Kidney epithelial cell (primary cell): ENCODE measurements around the gene MACROD2. TPM values are rescaled to one million over a fixed set of nuclear protein-coding genes. Genes with fewer than 3 reads are reported as not detected.

Experiments used
- DNase-seq: peaks from one replicate; pipeline ENCODE4 v3.0.0-alpha.2; 2010; ENCODE audit warnings: low read depth
- H3K27me3 ChIP-seq: 2 replicates; pipeline ENCODE4 v1.6.0; 2011; ENCODE audit warnings: low read length; ENCODE audit not compliant: control insufficient read depth, insufficient read depth
- H3K36me3 ChIP-seq: 2 replicates; pipeline ENCODE4 v1.5.1; 2011; ENCODE audit warnings: low read length; ENCODE audit not compliant: control insufficient read depth, insufficient read depth
- H3K4me3 ChIP-seq: 2 replicates; pipeline ENCODE4 v1.5.1; 2011; ENCODE audit warnings: low read depth, mild to moderate bottlenecking, control low read depth, low read length
- total RNA-seq: library from RNA; depleted of rRNA; stranded (reverse); fragments of >200 nt; gene quantifications from 2 replicates; pipeline ENCODE4 v1.2.3, GENCODE V29; 2015
- TF ChIP-seq, protein P1 (sequence below): IDR thresholded peaks from 2 replicates; pipeline ENCODE4 v1.5.1; 2011; ENCODE audit warnings: mild to moderate bottlenecking, moderate library complexity, low read length, control low read depth, inconsistent platforms; ENCODE audit not compliant: insufficient read depth, poor library complexity, severe bottlenecking

The MACROD2 gene
- total RNA-seq, 1 donor from 2014 or later: 0.79 TPM

DNA sequence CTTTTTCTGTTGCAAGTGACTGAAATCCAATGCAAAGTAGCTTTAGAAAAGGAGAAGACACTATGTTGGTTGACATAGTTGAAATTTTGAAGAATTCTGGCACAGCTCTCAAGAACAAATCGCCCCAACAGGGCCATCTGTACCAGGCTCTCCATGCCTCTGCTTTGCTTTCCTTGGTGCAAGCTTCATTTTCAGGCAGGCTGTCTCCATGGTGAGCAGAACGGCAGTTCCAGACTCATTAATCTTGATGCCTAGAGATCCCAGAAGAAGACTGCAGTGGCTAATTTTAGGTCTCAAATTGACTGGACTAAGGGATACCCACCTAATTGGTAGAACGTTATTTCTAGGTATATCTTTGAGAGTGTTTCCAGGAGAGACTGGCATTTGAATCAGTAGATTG lies 1292.8 kb downstream of the MACROD2 start:
- Histone ChIP-seq H3K27me3 (no peaks in the 10 kb centered on the region), H3K36me3 (no peaks in the 10 kb centered on the region), H3K4me3 (no peak overlapping the region)
- TF ChIP-seq, protein P1, sequence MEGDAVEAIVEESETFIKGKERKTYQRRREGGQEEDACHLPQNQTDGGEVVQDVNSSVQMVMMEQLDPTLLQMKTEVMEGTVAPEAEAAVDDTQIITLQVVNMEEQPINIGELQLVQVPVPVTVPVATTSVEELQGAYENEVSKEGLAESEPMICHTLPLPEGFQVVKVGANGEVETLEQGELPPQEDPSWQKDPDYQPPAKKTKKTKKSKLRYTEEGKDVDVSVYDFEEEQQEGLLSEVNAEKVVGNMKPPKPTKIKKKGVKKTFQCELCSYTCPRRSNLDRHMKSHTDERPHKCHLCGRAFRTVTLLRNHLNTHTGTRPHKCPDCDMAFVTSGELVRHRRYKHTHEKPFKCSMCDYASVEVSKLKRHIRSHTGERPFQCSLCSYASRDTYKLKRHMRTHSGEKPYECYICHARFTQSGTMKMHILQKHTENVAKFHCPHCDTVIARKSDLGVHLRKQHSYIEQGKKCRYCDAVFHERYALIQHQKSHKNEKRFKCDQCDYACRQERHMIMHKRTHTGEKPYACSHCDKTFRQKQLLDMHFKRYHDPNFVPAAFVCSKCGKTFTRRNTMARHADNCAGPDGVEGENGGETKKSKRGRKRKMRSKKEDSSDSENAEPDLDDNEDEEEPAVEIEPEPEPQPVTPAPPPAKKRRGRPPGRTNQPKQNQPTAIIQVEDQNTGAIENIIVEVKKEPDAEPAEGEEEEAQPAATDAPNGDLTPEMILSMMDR: no peak
- DNase-seq: no peak

DNA sequence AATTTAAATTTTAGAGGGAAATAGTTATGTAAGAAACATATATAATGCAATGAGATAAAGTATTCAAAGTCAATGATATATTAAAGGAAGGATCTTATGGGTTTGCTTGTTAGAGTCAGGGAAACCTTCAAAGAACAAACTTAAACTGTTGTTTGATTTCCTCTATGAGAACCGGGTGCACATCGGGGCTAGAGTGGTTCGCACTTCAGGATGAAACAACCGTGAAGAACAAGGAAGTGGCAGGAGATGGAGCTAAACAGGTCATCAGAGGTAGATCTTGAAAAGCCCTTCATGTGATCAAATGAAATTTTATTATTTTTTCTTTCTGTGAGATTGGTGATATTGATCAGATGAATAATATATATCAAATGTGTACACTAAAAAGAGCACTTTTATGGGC lies 1294.0 kb downstream of the MACROD2 start:
- Histone ChIP-seq H3K36me3 (no peaks in the 10 kb centered on the region), H3K27me3 (no peaks in the 10 kb centered on the region), H3K4me3 (no peak overlapping the region)
- TF ChIP-seq, protein P1: no peak
- DNase-seq: no peak

DNA sequence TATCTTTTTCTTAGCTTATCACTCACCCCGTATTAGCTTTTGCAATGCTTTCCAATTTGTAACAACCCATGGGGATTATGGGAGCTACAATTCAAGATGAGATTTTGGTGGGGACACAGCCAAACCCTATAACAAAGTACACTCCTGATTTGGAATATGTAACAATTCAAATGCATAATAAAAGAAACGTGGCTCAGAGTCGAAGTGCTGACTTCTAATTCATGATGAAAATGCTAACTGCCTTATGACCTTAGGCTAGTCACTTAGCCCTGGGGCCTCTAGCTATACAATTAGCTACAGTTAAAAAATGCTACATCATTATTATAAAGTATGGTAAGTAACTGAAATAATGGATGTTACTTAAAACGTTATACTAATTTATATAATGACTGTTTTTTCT lies 1297.1 kb downstream of the MACROD2 start:
- no peak overlapping the region for H3K4me3 ChIP-seq
- no peaks in the 10 kb centered on the region for H3K27me3 ChIP-seq
- TF ChIP-seq, protein P1: no peak
- no peak for DNase-seq
- no peaks in the 10 kb centered on the region for H3K36me3 ChIP-seq

DNA sequence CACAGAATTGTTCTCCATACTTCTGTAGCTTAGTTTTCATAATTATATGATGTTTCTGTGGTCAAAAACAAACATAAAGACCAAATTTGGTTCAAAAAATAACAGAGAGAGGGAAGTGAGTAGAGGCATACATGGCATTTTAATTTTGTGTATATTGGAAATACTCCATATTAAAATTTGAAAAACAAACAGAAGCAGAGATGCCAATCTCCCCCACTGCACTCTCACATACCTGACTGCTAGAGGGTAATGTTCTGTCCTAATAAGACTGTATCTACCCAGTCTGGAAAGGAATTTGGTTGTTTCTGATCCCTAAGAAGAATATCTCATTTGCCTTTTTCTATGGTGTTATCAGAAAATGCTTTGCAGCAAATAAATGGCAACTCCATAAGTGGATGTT lies 1301.1 kb downstream of the MACROD2 start:
- Histone ChIP-seq H3K27me3 (no peaks in the 10 kb centered on the region), H3K36me3 (no peaks in the 10 kb centered on the region), H3K4me3 (no peak overlapping the region)
- DNase-seq: no peak
- TF ChIP-seq, protein P1: no peak

DNA sequence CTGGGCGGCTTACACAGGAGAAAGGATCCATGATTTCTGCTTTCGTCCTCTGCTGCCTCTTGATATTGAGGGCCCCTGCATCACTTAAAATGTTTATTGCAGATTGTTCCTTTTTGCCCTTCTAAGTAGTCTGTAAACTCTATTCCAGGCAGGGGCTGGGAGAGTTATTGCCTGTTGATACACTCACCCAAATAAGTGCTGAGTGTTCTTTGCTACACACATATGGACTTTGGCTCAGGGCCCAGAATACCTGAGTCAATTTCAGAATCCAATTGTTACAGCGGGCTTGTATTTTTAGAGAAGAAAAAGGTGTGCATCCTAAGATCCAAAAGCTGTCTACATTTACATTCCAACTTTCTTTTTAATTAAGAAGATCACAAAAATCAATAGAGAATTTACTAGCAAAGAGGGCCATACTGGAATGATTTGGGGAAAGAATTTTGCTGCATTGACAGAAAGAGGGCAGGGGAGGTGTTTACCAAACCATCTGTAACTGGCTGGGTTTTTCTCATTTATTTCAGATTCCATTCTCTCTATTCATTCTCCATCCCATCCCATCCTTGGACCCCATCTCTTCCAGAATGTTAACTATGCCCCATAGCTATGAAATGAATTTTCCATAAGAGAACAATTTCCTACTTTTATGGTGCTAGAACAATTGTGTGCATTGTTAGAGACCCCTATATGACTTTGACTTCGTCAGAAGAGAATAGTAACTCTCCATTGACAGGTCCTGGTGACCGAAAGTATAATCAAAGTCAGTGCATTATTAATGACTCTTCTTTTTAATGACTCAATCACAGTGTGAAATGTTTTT lies 1302.0 kb downstream of the MACROD2 start:
- H3K4me3 ChIP-seq: no peak overlapping the region

More for the DNA sequence above, 1302.0 kb downstream of the MACROD2 start:
- Histone ChIP-seq H3K36me3 (no peaks in the 10 kb centered on the region), H3K27me3 (no peaks in the 10 kb centered on the region)
- TF ChIP-seq, protein P1: no peak
- no peak for DNase-seq
